Measurements from ENCODE around the gene FAM20A. TPM values are rescaled to one million over a fixed set of nuclear protein-coding genes. Genes with fewer than 3 reads are reported as not detected.

FAM20A gene
- total and polyA plus RNA-seq, 2 of the 8 experiments (the other 6 are each of a cell fraction or from before 2014, with no cell fraction given) = 3.6 to 11.9 TPM

DNA sequence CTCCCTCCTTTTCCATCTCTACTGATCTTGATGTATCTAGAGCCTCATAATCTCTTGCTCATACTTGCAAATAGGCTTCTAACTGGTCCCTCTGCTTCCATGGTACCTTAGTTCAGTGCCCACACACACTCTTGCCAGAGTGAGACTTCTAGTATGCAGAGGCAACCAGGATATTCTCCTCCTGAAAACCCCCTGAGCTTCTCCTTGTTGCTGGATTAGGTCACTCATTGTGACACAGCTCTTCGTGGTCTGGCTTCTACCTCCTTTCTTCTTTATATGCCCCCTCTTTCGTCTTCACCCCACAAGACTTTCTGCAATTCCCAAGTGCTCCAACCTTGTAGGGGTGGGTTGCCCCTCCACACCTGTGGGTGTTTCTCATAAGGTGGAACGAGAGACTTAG lies 2.5 kb upstream of the FAM20A start:
- Histone ChIP-seq H2BK12ac (ENCODE audit: low read depth, low read length) (peak overlapping the region; percentile 27; the same call in 1 of the 2 replicates), H4K8ac (ENCODE audit: extremely low read depth, insufficient read depth, low read length) (no peak overlapping the region), H3K4ac (replicated peaks; ENCODE audit: insufficient read length, low read depth, low read length) (no peak overlapping the region), H4K5ac (ENCODE audit: insufficient read length, low read depth, low read length) (no peak overlapping the region), H2BK5ac (ENCODE audit: low read depth, low read length) (no peak overlapping the region), H3K4me1 (replicated peaks in 1 of 4; ENCODE audit: control insufficient read depth in 3 of 4, insufficient read depth in 4 of 4, low read length in 3 of 4) (peaks cover 0 to 15% (median 7%) of the 10 kb centered on the region in 4 experiments; a peak in 5 of 7 replicates), H2BK20ac (ENCODE audit: low read length) (no peak overlapping the region), H3K27me3 (replicated peaks in 1 of 4; ENCODE audit: control insufficient read depth in 3 of 4, extremely low read depth in 1 of 4, insufficient read depth in 3 of 4, low read length in 3 of 4) (peaks cover 0 to 25% (median 16%) of the 10 kb centered on the region in 4 experiments; a peak in 6 of 7 replicates), H3K4me2 (ENCODE audit: insufficient read depth in 1 of 2, low read depth in 2 of 2, low read length in 2 of 2) (no peak overlapping the region; a peak in 2 of 4 replicates), H3K23me2 (ENCODE audit: low read depth, low read length) (peaks cover 12% of the 10 kb centered on the region), H2BK15ac (ENCODE audit: low read length) (no peak overlapping the region), H3K27ac (ENCODE audit: low read depth, low read length) (no peak overlapping the region), H2BK120ac (replicated peaks; ENCODE audit: low read depth, low read length) (peak overlapping the region; percentile 11), H2AK5ac (ENCODE audit: low read depth, low read length) (no peak overlapping the region), H3K79me1 (ENCODE audit: low read depth, low read length) (no peaks in the 10 kb centered on the region; the same call in 1 of the 2 replicates), H3K56ac (replicated peaks; ENCODE audit: insufficient read length, low read depth, low read length) (no peak overlapping the region), H3K4me3 (ENCODE audit: extremely low read depth in 1 of 4, insufficient read depth in 2 of 4, low read depth in 3 of 4, low read length in 4 of 4) (no peak overlapping the region), H3K18ac (ENCODE audit: extremely low read depth, low read length) (peak overlapping the region; percentile 66; the same call in 1 of the 2 replicates), H3K23ac (ENCODE audit: insufficient read length) (no peak overlapping the region), H3K36me3 (ENCODE audit: control insufficient read depth in 2 of 4, insufficient read depth in 4 of 4, low read length in 3 of 4) (no peaks in the 10 kb centered on the region), H2AFZ (ENCODE audit: low read length) (no peak overlapping the region), H4K91ac (replicated peaks; ENCODE audit: insufficient read length, low read length) (no peak overlapping the region), H3K9ac (replicated peaks in 1 of 4; ENCODE audit: extremely low read depth in 1 of 4, low read depth in 3 of 4, low read length in 3 of 4) (no peak overlapping the region), H3K9me3 (ENCODE audit: insufficient read depth in 2 of 2, low read depth in 1 of 2, low read length in 1 of 2) (0 out of 4 replicates have a peak, but pooled peaks cover 0 to 5% of the 10 kb centered on the region in 2 experiments), H3K79me2 (ENCODE audit: control insufficient read depth in 1 of 2, insufficient read depth in 2 of 2, low read length in 2 of 2) (peaks cover 0 to 5% of the 10 kb centered on the region in 2 experiments; a peak in 2 of 4 replicates), H3K14ac (ENCODE audit: insufficient read length) (no peak overlapping the region), H4K20me1 (replicated peaks in 1 of 2; ENCODE audit: control insufficient read depth in 1 of 2, insufficient read depth in 2 of 2, low read length in 2 of 2) (no peaks in the 10 kb centered on the region)
- 82% methylated on average over 3 of the region's 3 CpGs; no CpG with 5 or more reads in 1 of the 2 experiments for WGBS, 2 experiments (ENCODE audit: extremely low coverage in 1 of 2, insufficient coverage in 1 of 2, insufficient read length in 1 of 2, insufficient replicate concordance in 2 of 2, low coverage in 1 of 2, low lambda C conversion rate in 2 of 2, missing lambda C conversion rate in 1 of 2)
- ChIA-PET CTCF (ENCODE audit: partially characterized antibody) (interaction anchor here (2.9 kb wide), 1 partner anchor 11 kb away, joined by 8 read pairs; no protein-coding TSS in a partner anchor), POLR2A (ENCODE audit: partially characterized antibody) (no interaction called here)
- FAIRE-seq = no peak
- DNase-seq (ENCODE audit: low read depth in 1 of 2, low spot score in 2 of 2) = no peak
- TF ChIP-seq JUN (IDR thresholded peaks at IDR 0.05; ENCODE audit: low read depth, low read length) (no peak), HDAC2 (IDR thresholded peaks at IDR 0.05; ENCODE audit: borderline replicate concordance in 1 of 2, low read depth in 2 of 2, low read length in 2 of 2) (no peak), NRF1 (IDR thresholded peaks at IDR 0.05; ENCODE audit: low read depth, low read length) (no peak), TAF7 (optimal IDR thresholded peaks at IDR 0.05; ENCODE audit: borderline replicate concordance, low read depth, low read length) (no peak), TEAD4 (IDR thresholded peaks at IDR 0.05; ENCODE audit: low read depth, low read length) (no peak), MAFK (IDR thresholded peaks at IDR 0.05; ENCODE audit: low read depth, low read length) (no peak), SIX5 (IDR thresholded peaks at IDR 0.05; ENCODE audit: low read depth, low read length) (no peak), POU5F1 (IDR thresholded peaks at IDR 0.05; ENCODE audit: low read depth, low read length) (no peak), TBP (IDR thresholded peaks at IDR 0.05; ENCODE audit: low read depth, low read length) (no peak), SP1 (IDR thresholded peaks at IDR 0.05; ENCODE audit: low read depth, low read length) (no peak)
- TF ChIP-seq, protein P1, sequence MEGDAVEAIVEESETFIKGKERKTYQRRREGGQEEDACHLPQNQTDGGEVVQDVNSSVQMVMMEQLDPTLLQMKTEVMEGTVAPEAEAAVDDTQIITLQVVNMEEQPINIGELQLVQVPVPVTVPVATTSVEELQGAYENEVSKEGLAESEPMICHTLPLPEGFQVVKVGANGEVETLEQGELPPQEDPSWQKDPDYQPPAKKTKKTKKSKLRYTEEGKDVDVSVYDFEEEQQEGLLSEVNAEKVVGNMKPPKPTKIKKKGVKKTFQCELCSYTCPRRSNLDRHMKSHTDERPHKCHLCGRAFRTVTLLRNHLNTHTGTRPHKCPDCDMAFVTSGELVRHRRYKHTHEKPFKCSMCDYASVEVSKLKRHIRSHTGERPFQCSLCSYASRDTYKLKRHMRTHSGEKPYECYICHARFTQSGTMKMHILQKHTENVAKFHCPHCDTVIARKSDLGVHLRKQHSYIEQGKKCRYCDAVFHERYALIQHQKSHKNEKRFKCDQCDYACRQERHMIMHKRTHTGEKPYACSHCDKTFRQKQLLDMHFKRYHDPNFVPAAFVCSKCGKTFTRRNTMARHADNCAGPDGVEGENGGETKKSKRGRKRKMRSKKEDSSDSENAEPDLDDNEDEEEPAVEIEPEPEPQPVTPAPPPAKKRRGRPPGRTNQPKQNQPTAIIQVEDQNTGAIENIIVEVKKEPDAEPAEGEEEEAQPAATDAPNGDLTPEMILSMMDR (IDR thresholded peaks at IDR 0.05; ENCODE audit: control extremely low read depth in 1 of 3, insufficient read depth in 1 of 3, low read depth in 1 of 3, low read length in 3 of 3) = no peak
